DMS53 (cell line): ENCODE results near the gene LRRC8B.

ENCODE experiments used
- DNase-seq: peaks from one replicate; lab custom pipeline; 2025; lab: John Stamatoyannopoulos, UW

LRRC8B gene

GRCh38 chr1:89633800-89634625, 109.4 kb downstream of the LRRC8B start:
- DNase-seq, result peak; percentile 67

GRCh38 chr1:89635825-89636815, 111.5 kb downstream of the LRRC8B start:
- DNase-seq, result no peak

GRCh38 chr1:89637496-89637895, 112.9 kb downstream of the LRRC8B start:
- no peak for DNase-seq

- no peak for DNase-seq
Measured at GRCh38 chr1:89640440-89640839, 115.8 kb downstream of the LRRC8B start.

DNA sequence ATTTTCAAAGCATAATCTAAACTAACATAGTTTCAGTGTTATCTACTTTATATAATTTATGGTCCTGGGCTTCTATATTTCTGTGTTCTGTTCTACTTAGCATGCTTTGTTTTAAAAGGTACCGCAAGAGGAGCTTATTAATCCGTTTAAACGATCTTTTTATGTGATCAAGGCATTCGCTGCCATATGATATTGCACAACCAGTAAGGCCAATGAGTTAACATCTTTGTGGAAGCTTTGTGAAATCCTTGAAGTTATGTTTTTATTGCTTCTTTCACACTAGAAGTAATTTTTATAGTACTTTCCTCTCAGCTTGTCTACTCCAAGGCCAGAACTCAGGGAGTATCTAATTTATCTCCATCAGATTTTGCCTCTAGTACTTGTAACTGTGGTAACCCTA, 117.2 kb downstream of the LRRC8B start:
- no peak for DNase-seq

DNA sequence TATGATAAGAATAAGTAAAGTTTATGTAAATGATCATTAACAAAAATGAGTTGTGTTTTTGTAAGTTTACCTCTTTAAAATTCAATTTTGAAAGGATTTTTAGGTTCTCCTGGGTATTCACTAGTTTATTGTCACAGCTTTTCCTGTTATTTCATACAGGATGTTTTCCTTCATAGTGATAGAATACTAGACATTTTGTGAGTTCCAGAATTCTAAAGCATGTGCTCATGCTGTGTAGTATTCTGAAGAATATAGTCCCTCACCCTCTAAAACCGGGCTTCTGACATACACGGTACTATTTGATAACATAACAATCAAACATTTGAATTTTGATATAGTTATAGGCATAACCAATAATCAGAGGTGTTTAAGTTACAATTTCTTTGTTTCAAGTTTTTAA, 118.9 kb downstream of the LRRC8B start:
- DNase-seq, result no peak

DNA sequence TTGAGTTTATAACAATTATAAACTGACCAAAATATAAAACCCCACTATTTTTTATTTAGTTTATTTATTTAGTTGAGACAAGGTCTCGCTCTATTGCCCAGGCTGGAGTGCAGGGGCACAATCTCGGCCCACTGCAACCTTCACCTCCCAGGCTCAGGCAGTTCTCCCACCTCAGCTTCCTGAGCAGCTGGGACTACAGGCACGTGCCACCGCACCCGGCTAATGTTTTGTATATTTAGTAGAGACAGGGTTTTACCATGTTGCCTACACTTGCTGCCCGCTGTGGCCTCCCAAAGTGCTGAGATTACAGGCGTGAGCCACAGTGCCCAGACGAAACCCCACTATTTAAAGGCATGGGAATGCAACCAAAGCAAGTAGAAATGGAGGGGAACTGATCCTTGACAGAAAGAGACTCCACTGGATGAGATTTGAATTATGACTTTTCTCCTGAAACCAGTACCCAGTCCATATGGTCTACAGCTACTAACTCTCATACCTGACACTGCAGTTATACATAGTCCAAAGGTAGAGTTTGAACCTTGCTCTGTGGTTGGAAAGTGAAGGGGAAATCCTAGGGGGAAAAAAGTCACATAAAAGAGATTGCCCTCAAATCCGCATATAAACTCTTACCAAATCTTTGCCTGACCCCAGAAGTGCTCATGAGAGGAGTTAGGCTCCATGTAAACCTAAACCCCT, 119.6 kb downstream of the LRRC8B start:
- no peak for DNase-seq

DNA sequence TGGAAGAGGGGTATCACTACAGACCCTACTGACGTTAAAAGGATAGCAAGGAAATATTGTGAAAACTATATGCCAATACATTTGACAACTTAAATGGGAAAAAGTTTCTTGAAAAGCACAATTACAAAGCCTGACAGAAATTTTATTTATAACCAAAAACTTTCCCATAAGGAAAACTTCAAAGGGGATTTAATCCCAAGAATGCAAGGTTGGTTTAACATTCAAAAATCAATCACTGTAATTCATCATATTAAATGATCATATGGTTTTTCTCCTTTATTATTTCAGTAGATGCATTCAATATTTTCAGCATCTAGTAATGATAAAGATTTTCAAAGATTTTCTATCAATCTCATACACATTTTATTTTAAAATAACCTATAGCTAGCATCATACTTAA, 121.6 kb downstream of the LRRC8B start:
- no peak for DNase-seq
